ACC112 (cell line): ENCODE results near the gene PJVK.

Experiments
- H2AFZ ChIP-seq: fragments of 200-600 bp; sonication (generic); one replicate; pipeline ENCODE4 v1.6.0; 2017; ENCODE audit warnings: antibody characterized with exemption, low read length; ENCODE audit not compliant: unreplicated experiment
- H3K27ac ChIP-seq: fragments of 200-600 bp; sonication (generic); 2 replicates; pipeline ENCODE4 v1.5.1; 2014; ENCODE audit warnings: low read depth, mild to moderate bottlenecking, antibody characterized with exemption, low read length, moderate library complexity
- H3K27me3 ChIP-seq: fragments of 200-600 bp; sonication (generic); 2 replicates; pipeline ENCODE4 v1.6.1; 2014; ENCODE audit warnings: mild to moderate bottlenecking, antibody characterized with exemption, low read length, moderate library complexity, mixed read lengths; ENCODE audit not compliant: insufficient read depth
- H3K36me3 ChIP-seq: fragments of 200-600 bp; sonication (generic); 2 replicates; pipeline ENCODE4 v1.6.1; 2016; ENCODE audit warnings: mild to moderate bottlenecking, antibody characterized with exemption, low read length, moderate library complexity, mixed read lengths; ENCODE audit not compliant: insufficient read depth
- H3K4me1 ChIP-seq: fragments of 200-600 bp; sonication (generic); one replicate; pipeline ENCODE4 v1.6.1; 2016; ENCODE audit warnings: low read length, mixed read lengths; ENCODE audit not compliant: insufficient read depth, unreplicated experiment, control insufficient read depth
- H3K4me3 ChIP-seq: fragments of 200-600 bp; sonication (generic); 2 replicates; pipeline ENCODE4 v1.5.1; 2014; ENCODE audit warnings: mild to moderate bottlenecking, low read depth, low read length
- H3K79me2 ChIP-seq: fragments of 200-600 bp; sonication (generic); one replicate; pipeline ENCODE4 v1.6.0; 2016; ENCODE audit warnings: low read length; ENCODE audit not compliant: control insufficient read depth, unreplicated experiment, insufficient read depth

The PJVK gene

DNA sequence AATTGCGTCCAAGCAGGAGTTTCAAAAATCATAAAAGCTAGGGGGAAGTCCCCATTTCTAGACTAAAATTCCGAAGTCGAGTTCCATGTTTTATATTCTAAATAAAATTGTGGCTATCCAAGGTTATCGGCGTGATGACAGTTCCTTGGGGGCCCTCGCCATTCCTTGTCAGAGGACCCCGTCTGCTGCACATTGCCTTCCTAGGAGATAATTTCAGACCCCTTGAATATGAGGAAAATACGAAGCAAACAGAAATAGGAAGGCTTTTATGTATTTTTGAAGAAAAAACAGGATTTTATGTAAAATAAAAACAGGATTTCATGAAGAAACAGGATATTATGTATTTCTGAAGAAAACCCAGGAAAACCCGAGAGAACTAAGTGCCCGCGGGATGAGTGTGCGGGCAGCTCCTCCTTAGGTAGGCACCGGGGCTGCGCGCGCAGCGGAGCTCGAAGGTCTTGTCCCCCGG, 28.6 kb downstream of the PJVK start:
- Histone ChIP-seq H3K4me3 (peak overlapping the region; percentile 89), H3K4me1 (peaks cover 34% of the 10 kb centered on the region), H3K36me3 (no peaks in the 10 kb centered on the region), H3K27me3 (no peaks in the 10 kb centered on the region), H2AFZ (peak overlapping the region; percentile 82), H3K27ac (peak overlapping the region; percentile 75), H3K79me2 (peaks cover 48% of the 10 kb centered on the region)

GRCh38 chr2:178480227-178481181, 29.3 kb downstream of the PJVK start, which contains the start of gene PLEKHA3:
PLEKHA3 (plus strand) TSS chr2:178480457; CDS start chr2:178480870, 413 bp downstream.
- Histone ChIP-seq H3K79me2 (peaks cover 55% of the 10 kb centered on the region), H3K27me3 (no peaks in the 10 kb centered on the region)

GRCh38 chr2:178482437-178482836, 31.3 kb downstream of the PJVK start:
- Histone ChIP-seq H2AFZ (no peak overlapping the region), H3K36me3 (peaks cover 10% of the 10 kb centered on the region; the same call in 1 of the 2 replicates), H3K4me3 (peak overlapping the region; percentile 89; the same call in 1 of the 2 replicates), H3K27me3 (no peaks in the 10 kb centered on the region), H3K27ac (no peak overlapping the region), H3K79me2 (peaks cover 56% of the 10 kb centered on the region), H3K4me1 (peaks cover 39% of the 10 kb centered on the region)

More at GRCh38 chr2:178480227-178481181, 29.3 kb downstream of the PJVK start, which contains the start of gene PLEKHA3:
- no peaks in the 10 kb centered on the region for H3K36me3 ChIP-seq
- H3K4me1 ChIP-seq, result peaks cover 41% of the 10 kb centered on the region
- peak within 1 kb of the TSS; percentile 82 for H2AFZ ChIP-seq
- peak within 1 kb of the TSS; percentile 75 for H3K27ac ChIP-seq
- H3K4me3 ChIP-seq, result peak within 1 kb of the TSS; percentile 89

GRCh38 chr2:178484245-178485041, 33.3 kb downstream of the PJVK start:
- Histone ChIP-seq H2AFZ (no peak overlapping the region), H3K4me1 (peaks cover 36% of the 10 kb centered on the region), H3K4me3 (peak overlapping the region; percentile 53), H3K27ac (peak overlapping the region; percentile 45), H3K27me3 (no peaks in the 10 kb centered on the region), H3K79me2 (peaks cover 56% of the 10 kb centered on the region), H3K36me3 (peaks cover 10% of the 10 kb centered on the region; the same call in 1 of the 2 replicates)

- peaks cover 56% of the 10 kb centered on the region for H3K79me2 ChIP-seq
- no peak overlapping the region for H3K4me3 ChIP-seq
- peaks cover 32% of the 10 kb centered on the region for H3K4me1 ChIP-seq
- no peak overlapping the region for H3K27ac ChIP-seq
- H3K27me3 ChIP-seq, result no peaks in the 10 kb centered on the region
- H2AFZ ChIP-seq, result no peak overlapping the region
- peaks cover 16% of the 10 kb centered on the region; the same call in 1 of the 2 replicates for H3K36me3 ChIP-seq
Measured at GRCh38 chr2:178485356-178485755, 34.2 kb downstream of the PJVK start.

- no peaks in the 10 kb centered on the region for H3K27me3 ChIP-seq
- H2AFZ ChIP-seq, result no peak overlapping the region
- H3K27ac ChIP-seq, result no peak overlapping the region
- no peak overlapping the region for H3K4me3 ChIP-seq
- H3K79me2 ChIP-seq, result peaks cover 8% of the 10 kb centered on the region
- no peaks in the 10 kb centered on the region for H3K4me1 ChIP-seq
- H3K36me3 ChIP-seq, result peaks cover 28% of the 10 kb centered on the region
Measured at GRCh38 chr2:178491612-178492011, 40.4 kb downstream of the PJVK start.

GRCh38 chr2:178496049-178496448, 44.9 kb downstream of the PJVK start:
- peaks cover 34% of the 10 kb centered on the region for H3K36me3 ChIP-seq
- H3K4me3 ChIP-seq, result no peak overlapping the region
- no peaks in the 10 kb centered on the region for H3K27me3 ChIP-seq
- no peaks in the 10 kb centered on the region for H3K4me1 ChIP-seq
- H3K27ac ChIP-seq, result no peak overlapping the region
- no peak overlapping the region for H2AFZ ChIP-seq
- H3K79me2 ChIP-seq, result no peaks in the 10 kb centered on the region

GRCh38 chr2:178498137-178498536, 47.0 kb downstream of the PJVK start:
- Histone ChIP-seq H2AFZ (no peak overlapping the region), H3K27ac (no peak overlapping the region), H3K27me3 (no peaks in the 10 kb centered on the region), H3K4me1 (no peaks in the 10 kb centered on the region), H3K36me3 (peaks cover 43% of the 10 kb centered on the region), H3K79me2 (no peaks in the 10 kb centered on the region), H3K4me3 (no peak overlapping the region)

DNA sequence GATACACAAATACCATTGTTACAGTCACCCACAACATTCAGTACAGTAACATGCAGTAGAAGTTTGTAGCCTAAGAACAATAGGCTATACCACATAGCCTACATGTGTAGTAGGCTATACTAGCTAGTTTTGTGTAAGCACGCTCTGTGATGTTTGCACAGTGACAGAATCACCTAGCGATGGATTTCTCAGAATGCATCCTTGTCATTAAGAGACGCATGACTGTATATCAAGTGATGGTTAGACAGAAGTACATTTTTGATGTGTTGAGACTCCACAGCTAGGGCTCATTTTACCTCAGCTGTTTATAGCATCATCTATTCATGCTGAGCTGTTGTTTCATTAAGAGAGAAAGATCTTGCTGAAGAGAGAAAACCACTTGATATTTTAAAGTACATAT, 48.5 kb downstream of the PJVK start:
- H3K4me1 ChIP-seq, result no peaks in the 10 kb centered on the region
- no peaks in the 10 kb centered on the region for H3K79me2 ChIP-seq
- no peak overlapping the region for H3K4me3 ChIP-seq
- H3K27me3 ChIP-seq, result no peaks in the 10 kb centered on the region
- H3K36me3 ChIP-seq, result peaks cover 36% of the 10 kb centered on the region
- H3K27ac ChIP-seq, result no peak overlapping the region
- H2AFZ ChIP-seq, result no peak overlapping the region

DNA sequence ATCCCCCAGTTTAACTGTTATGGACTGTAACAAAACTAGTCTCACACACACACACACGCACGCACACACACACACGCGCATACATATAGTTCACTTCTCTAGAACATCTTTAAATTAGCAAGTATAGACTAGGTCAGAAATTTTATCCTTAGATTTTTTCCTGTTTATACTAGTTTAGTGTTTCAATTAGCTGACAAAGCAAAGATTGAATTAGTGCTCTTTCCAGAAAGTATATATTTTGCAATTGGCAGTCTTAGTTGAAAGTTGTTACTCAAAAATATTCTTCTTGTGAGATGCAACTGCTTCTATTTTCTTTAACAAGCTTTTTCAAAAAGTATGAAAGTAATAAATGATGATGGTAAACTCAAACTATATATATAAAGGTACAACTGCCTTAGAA, 51.6 kb downstream of the PJVK start:
- no peak overlapping the region for H3K27ac ChIP-seq
- no peak overlapping the region for H3K4me3 ChIP-seq
- H2AFZ ChIP-seq, result no peak overlapping the region
- peaks cover 31% of the 10 kb centered on the region for H3K36me3 ChIP-seq
- H3K27me3 ChIP-seq, result no peaks in the 10 kb centered on the region
- H3K79me2 ChIP-seq, result no peaks in the 10 kb centered on the region
- H3K4me1 ChIP-seq, result no peaks in the 10 kb centered on the region
